ENCODE results near the gene RNF39.
"Not testable (repeated sequence)": the region's sequence is repeated elsewhere in the genome, so short reads cannot be mapped to it uniquely, and the experiment has no call there.

Gene RNF39

GRCh38 chr6:30075094-30075789 lies at the start of gene RNF39:
TSS of gene RNF39 (minus strand) at chr6:30075769. CDS start at chr6:30075585, 184 bp downstream.
- DNase-seq = no peak

- no peak for DNase-seq
Measured at GRCh38 chr6:30122515-30122914, 46.9 kb upstream of the RNF39 start.

- DNase-seq = no peak
Measured at GRCh38 chr6:30121446-30122366, 46.1 kb upstream of the RNF39 start.

- not testable (repeated sequence) for DNase-seq
Measured at GRCh38 chr6:30118691-30119090, 43.1 kb upstream of the RNF39 start.

GRCh38 chr6:30116724-30117123 lies 41.2 kb upstream of the RNF39 start:
- DNase-seq = no peak

GRCh38 chr6:30113841-30114240 lies 38.3 kb upstream of the RNF39 start:
- DNase-seq = no peak

- no peak for DNase-seq
Measured at GRCh38 chr6:30113003-30113759, 37.6 kb upstream of the RNF39 start, which contains the start of gene TRIM31. TSS of gene TRIM31 (minus strand) at chr6:30113090. CDS start at chr6:30112805, 285 bp downstream.

GRCh38 chr6:30112402-30112994 lies 36.9 kb upstream of the RNF39 start:
- no peak for DNase-seq

- no peak for DNase-seq
Measured at GRCh38 chr6:30111266-30111856, 35.8 kb upstream of the RNF39 start.

GRCh38 chr6:30104661-30105060 lies 29.1 kb upstream of the RNF39 start:
- no peak for DNase-seq

GRCh38 chr6:30103872-30104179 lies 28.3 kb upstream of the RNF39 start:
- DNase-seq = no peak

GRCh38 chr6:30102970-30103871 lies 27.7 kb upstream of the RNF39 start:
- DNase-seq = peak; percentile 92

- no peak for DNase-seq
Measured at GRCh38 chr6:30102414-30102969, 26.9 kb upstream of the RNF39 start.

- DNase-seq = peak; percentile 97
Measured at GRCh38 chr6:30101444-30102413, 26.2 kb upstream of the RNF39 start.

- peak; percentile 70 for DNase-seq
Measured at GRCh38 chr6:30100585-30101443, 25.2 kb upstream of the RNF39 start.

- no peak for DNase-seq
Measured at GRCh38 chr6:30100154-30100553, 24.6 kb upstream of the RNF39 start.

- DNase-seq = no peak
Measured at GRCh38 chr6:30097902-30098768, 22.6 kb upstream of the RNF39 start.

- DNase-seq = no peak
Measured at GRCh38 chr6:30096829-30097228, 21.3 kb upstream of the RNF39 start.
